Measurements from ENCODE around the gene KCNK10. TPM values are rescaled to one million over a fixed set of nuclear protein-coding genes. Genes with fewer than 3 reads are reported as not detected.

KCNK10 gene
- total and polyA plus RNA-seq, 2 experiments from 2014 or later = 1.6 to 1.7 TPM

- 78% methylated on average over 3 of the region's 3 CpGs for WGBS (ENCODE audit: low lambda C conversion rate, missing lambda C conversion rate)
- Histone ChIP-seq H3K79me2 (no peaks in the 10 kb centered on the region), H3K36me3 (replicated peaks; ENCODE audit: insufficient read depth, low read depth) (no peaks in the 10 kb centered on the region), H3K9me2 (replicated peaks; ENCODE audit: insufficient read depth) (no peaks in the 10 kb centered on the region), H3K4me2 (no peak overlapping the region), H3K27ac (no peak overlapping the region), H3K4me1 (ENCODE audit: insufficient read depth) (no peaks in the 10 kb centered on the region), H4K20me1 (ENCODE audit: insufficient read depth, poor library complexity, severe bottlenecking) (no peaks in the 10 kb centered on the region), H3K4me3 (no peak overlapping the region), H3K9me3 (ENCODE audit: low read depth) (no peaks in the 10 kb centered on the region), H3K27me3 (no peaks in the 10 kb centered on the region), H2AFZ (no peak overlapping the region)
- TF ChIP-seq EZH2phosphoT487 (IDR thresholded peaks at IDR 0.05; ENCODE audit: low read depth, severe bottlenecking, unreplicated experiment) (no peak), EZH2 (IDR thresholded peaks at IDR 0.05; ENCODE audit: borderline replicate concordance) (no peak), CTCF (IDR thresholded peaks at IDR 0.05; ENCODE audit: poor library complexity) (no peak)
- DNase-seq (ENCODE audit: low spot score) = no peak
Measured at GRCh38 chr14:88228522-88229236, 94.4 kb downstream of the KCNK10 start.

- 92% methylated on average over 4 of the region's 4 CpGs for WGBS (ENCODE audit: low lambda C conversion rate, missing lambda C conversion rate)
Measured at GRCh38 chr14:88227693-88228092, 95.4 kb downstream of the KCNK10 start.

GRCh38 chr14:88225721-88226120, 97.3 kb downstream of the KCNK10 start:
- H3K27ac ChIP-seq = no peak overlapping the region
- no peak overlapping the region for H2AFZ ChIP-seq
- H3K9me3 ChIP-seq (ENCODE audit: low read depth) = no peaks in the 10 kb centered on the region
- TF ChIP-seq EZH2 (IDR thresholded peaks at IDR 0.05; ENCODE audit: borderline replicate concordance) (no peak), EZH2phosphoT487 (IDR thresholded peaks at IDR 0.05; ENCODE audit: low read depth, severe bottlenecking, unreplicated experiment) (no peak)
- WGBS (ENCODE audit: low lambda C conversion rate, missing lambda C conversion rate) = 43% methylated on average over 3 of the region's 3 CpGs
- H3K79me2 ChIP-seq = no peaks in the 10 kb centered on the region
- H3K27me3 ChIP-seq = no peaks in the 10 kb centered on the region
- no peak for DNase-seq (ENCODE audit: low spot score)
- no peaks in the 10 kb centered on the region for H3K36me3 ChIP-seq (replicated peaks; ENCODE audit: insufficient read depth, low read depth)
- H3K4me2 ChIP-seq = no peak overlapping the region
- H3K9me2 ChIP-seq (replicated peaks; ENCODE audit: insufficient read depth) = no peaks in the 10 kb centered on the region
- H4K20me1 ChIP-seq (ENCODE audit: insufficient read depth, poor library complexity, severe bottlenecking) = no peaks in the 10 kb centered on the region
- no peak overlapping the region for H3K4me3 ChIP-seq
- no peaks in the 10 kb centered on the region for H3K4me1 ChIP-seq (ENCODE audit: insufficient read depth)

More at GRCh38 chr14:88227693-88228092, 95.4 kb downstream of the KCNK10 start:
- Histone ChIP-seq H4K20me1 (ENCODE audit: insufficient read depth, poor library complexity, severe bottlenecking) (no peaks in the 10 kb centered on the region), H3K4me3 (no peak overlapping the region), H3K79me2 (no peaks in the 10 kb centered on the region), H3K9me3 (ENCODE audit: low read depth) (no peaks in the 10 kb centered on the region), H3K4me2 (no peak overlapping the region), H3K36me3 (replicated peaks; ENCODE audit: insufficient read depth, low read depth) (no peaks in the 10 kb centered on the region), H3K27ac (no peak overlapping the region), H3K27me3 (no peaks in the 10 kb centered on the region), H3K9me2 (replicated peaks; ENCODE audit: insufficient read depth) (no peaks in the 10 kb centered on the region), H2AFZ (no peak overlapping the region), H3K4me1 (ENCODE audit: insufficient read depth) (no peaks in the 10 kb centered on the region)
- DNase-seq (ENCODE audit: low spot score) = no peak
- TF ChIP-seq EZH2 (IDR thresholded peaks at IDR 0.05; ENCODE audit: borderline replicate concordance) (no peak), EZH2phosphoT487 (IDR thresholded peaks at IDR 0.05; ENCODE audit: low read depth, severe bottlenecking, unreplicated experiment) (no peak), CTCF (IDR thresholded peaks at IDR 0.05; ENCODE audit: poor library complexity) (no peak)

GRCh38 chr14:88218119-88218915, 104.8 kb downstream of the KCNK10 start:
- no peaks in the 10 kb centered on the region for H3K4me1 ChIP-seq (ENCODE audit: insufficient read depth)

More at GRCh38 chr14:88218119-88218915, 104.8 kb downstream of the KCNK10 start:
- H3K9me2 ChIP-seq (replicated peaks; ENCODE audit: insufficient read depth) = no peaks in the 10 kb centered on the region
- DNase-seq (ENCODE audit: low spot score) = no peak
- no peak overlapping the region for H3K27ac ChIP-seq
- no peaks in the 10 kb centered on the region for H3K9me3 ChIP-seq (ENCODE audit: low read depth)
- no peak for TF ChIP-seq EZH2phosphoT487 (IDR thresholded peaks at IDR 0.05; ENCODE audit: low read depth, severe bottlenecking, unreplicated experiment)
- TF ChIP-seq EZH2 (IDR thresholded peaks at IDR 0.05; ENCODE audit: borderline replicate concordance) = no peak
- no peak for TF ChIP-seq CTCF (IDR thresholded peaks at IDR 0.05; ENCODE audit: poor library complexity)
- H3K79me2 ChIP-seq = no peaks in the 10 kb centered on the region
- no peak overlapping the region for H3K4me3 ChIP-seq
- H3K27me3 ChIP-seq = no peaks in the 10 kb centered on the region
- no peak overlapping the region for H2AFZ ChIP-seq
- H3K4me2 ChIP-seq = no peak overlapping the region
- H3K36me3 ChIP-seq (replicated peaks; ENCODE audit: insufficient read depth, low read depth) = no peaks in the 10 kb centered on the region
- no peaks in the 10 kb centered on the region for H4K20me1 ChIP-seq (ENCODE audit: insufficient read depth, poor library complexity, severe bottlenecking)
- 67% methylated on average over 9 of the region's 9 CpGs for WGBS (ENCODE audit: low lambda C conversion rate, missing lambda C conversion rate)
